ENCODE data around the gene M1AP.

Gene M1AP

DNA sequence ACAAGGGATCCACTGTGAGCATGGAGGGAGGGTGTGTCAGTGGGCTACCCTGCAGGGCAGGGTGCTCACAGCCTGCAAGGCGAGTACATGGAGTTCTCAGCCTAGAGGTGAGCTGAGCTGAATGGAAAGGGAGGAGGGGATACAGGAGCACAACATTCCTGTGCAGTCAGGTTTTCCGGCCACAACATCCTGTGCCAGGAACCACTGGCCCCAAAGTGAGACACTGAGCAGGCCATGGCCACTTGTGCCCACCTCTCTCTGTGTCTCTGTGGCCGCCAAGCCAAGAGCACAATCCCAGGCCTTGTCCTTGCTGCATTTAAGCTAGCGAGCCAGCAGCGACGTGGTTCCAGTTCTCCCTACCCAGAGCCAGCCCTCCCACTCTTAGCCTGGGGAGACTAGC lies 87.5 kb downstream of the M1AP start:
- no peak for DNase-seq

DNA sequence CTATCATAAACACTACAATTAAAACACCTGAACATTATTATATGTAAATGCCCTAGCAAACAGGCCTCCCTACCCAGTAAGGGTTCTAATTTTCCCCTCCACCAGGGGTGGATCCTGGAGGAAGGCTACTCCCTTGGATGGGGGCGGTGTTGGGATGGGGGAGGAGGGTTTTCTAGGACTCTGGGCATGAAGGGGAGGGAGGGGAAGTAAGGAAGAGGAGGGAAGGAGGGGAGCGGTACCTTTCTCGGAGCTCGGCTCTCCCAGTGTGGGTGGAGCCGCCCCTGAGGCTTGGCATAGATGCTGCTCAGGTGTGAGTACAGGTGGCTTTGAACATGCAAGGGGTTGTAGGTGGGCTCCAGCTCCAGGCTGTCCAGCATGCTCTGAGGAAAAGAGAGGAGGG lies 88.2 kb downstream of the M1AP start:
- no peak for DNase-seq

DNA sequence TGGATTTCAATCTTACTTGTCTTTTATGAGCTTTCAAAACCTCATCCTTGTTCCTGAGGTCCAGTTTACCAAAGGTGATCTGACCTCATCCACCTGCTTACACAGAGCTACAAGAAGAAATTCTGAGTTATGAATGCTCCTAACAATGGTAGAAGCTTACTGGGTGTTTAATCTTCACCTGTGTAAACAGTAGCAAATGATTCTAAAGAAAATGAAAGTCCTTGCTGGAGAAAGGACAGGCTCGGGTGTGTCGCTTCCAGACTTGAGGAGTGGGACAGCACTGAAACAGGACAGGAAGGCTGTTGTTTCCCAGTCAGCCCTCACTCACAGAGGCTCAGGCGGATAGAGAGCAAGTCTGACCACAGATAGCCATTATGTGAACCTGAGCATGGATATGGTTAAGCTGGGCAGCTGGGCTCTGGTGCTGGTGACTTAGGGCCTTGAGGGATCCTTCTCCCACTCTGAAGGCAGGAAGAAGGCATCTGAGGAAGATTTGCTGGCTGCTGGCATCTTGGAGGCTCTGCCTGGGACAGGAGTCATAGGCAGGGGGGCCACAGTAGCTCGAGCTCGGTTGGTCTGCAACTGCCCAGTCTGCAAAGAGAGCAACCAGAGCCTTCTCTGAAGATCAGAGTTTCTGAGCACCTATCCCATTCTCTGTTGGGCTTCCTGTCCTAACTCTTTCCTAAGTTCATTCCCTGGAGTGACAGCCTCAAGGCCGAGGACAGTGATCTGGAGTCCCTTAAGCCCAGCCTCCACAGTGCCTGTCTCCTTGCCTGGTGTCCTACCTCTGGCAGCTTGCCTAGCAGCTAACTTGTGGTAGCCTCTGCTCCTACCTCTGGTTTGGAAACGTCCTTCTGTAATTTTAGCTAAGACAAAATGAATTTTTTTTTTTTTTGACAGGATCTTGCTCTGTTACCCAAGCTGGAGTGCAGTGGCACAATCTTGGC lies 89.6 kb downstream of the M1AP start:
- no peak for DNase-seq

DNA sequence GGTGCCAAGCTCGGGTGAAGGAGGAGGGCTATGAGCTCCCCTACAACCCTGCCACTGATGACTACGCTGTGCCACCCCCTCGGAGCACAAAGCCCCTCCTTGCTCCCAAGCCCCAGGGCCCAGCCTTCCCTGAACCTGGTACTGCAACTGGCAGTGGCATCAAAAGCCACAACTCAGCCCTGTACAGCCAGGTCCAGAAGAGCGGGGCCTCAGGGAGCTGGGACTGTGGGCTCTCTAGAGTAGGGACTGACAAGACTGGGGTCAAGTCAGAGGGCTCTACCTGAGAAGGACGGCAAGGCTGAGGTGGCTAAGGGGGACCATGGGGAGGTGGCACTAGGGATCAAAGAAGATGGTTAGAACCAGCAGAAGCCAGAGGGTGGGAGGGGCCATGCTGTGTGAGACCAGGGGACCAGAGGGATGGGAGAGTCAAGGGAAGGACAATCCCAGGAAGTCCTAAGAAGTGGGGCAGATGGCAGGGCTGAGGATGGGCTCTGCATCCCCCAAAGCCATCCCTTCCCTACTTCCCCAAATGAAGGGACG lies 91.2 kb downstream of the M1AP start:
- DNase-seq, result no peak

DNA sequence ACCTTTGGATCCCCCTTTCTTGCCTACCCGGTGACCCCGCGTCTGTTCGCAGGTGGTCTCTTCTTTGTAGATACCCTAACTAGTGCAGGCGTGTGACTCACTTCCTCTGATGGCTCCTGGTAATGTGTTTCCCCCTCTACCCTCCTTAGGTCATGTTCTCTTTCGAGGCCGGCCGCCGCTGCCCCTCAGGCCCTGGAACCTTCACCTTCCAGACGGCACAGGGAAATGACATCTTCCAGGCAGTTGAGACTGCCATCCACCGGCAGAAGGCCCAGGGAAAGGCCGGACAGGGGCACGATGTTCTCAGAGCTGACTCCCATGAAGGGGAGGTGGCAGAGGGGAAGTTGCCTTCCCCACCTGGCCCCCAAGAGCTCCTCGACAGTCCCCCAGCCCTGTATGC lies 92.0 kb downstream of the M1AP start:
- DNase-seq, result no peak

DNA sequence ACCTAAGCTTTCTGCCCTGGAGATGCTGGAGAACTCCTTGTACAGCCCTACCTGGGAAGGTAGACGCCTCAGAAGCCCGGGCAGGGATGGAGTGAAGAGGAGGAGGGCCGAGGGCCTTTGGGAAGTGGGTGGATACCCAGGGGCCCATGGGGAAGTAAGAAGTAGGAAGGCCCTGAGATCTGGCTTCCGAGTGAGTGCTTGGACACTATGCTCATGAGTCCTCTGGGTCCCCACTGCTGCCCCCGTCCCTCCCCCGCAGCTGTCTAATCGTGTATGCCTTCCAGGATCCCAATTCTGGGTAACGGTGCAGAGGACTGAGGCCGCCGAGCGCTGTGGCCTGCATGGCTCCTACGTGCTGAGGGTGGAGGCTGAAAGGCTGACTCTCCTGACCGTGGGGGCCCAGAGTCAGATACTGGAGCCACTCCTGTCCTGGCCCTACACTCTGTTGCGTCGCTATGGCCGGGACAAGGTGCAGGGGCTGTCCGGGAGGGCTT lies 92.5 kb downstream of the M1AP start:
- DNase-seq, result no peak

DNA sequence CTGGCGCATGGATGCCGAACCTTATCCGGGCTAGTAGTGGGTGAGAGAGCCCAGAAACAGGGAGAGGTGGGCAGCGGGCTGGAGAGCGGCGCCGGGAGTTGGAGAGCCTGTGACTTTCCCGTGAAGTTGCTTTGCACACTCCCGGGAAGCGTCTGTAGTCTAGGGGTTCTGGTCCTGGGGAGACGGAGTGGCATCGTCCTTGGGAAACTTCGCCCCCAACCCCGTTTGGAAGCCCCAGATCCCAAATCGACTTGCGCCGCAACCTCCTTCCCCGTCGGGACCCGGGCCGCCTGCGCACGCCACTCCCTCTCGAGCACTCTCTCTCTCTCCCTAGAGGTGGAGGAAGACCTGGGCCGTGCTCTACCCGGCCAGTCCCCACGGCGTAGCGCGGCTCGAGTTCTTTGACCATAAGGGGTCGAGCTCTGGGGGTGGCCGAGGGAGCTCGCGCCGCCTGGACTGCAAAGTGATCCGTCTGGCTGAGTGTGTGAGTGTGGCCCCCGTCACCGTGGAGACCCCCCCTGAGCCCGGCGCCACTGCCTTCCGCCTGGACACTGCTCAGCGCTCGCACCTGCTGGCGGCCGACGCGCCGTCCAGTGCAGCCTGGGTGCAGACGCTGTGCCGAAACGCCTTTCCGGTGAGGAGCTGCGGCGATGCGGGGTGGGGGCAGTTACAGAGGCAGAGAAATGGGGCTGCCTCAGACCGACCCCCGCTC lies 93.2 kb downstream of the M1AP start:
- no peak for DNase-seq

DNA sequence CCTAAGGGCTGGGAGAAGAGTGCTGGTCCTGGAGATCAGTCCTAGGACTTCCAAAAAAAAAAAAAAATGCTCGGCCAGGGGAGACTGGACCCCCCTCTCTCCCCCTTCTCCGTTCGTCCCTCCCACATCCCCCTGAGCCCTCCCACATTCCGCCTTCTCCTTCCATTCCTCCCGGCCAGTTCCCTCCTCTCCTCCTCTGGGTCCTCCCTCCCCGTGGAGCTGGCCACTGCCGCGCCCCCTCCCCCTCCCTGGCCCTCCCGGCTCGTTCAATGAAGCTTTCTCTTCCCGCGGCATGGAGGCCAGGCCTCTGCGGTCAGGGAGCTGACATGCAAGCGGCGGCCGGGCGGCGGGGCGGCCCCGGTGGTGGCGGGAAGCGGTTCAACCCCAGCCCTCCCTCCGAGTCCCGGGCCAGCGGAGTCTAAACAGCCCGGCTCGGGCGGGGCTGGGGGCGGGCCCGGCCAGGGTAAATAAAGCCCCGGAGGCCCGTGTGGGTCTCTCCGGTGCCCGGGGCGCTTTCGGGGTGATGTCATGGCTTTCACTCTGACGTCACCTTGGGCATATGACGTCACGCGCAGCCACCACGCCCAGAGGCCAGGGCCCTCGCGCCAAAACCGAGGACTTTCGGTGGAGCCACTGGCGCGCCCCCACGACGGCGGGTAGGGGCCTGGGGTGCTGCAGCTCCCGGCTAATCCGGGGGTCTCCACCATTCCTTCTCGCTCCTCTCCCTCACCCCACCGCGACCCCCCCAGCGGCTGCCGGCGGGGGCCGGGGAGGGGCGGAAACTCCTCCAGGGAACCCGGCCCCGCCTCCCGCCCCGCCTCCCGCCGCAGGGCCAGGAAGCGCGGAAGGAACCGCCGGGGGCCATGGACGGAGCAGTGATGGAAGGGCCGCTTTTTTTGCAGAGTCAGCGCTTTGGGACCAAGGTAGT lies 94.0 kb downstream of the M1AP start, which contains the start of the genes DOK1 and LOXL3:
DOK1 (plus strand) TSS at position 829 of the 928 bp plus-strand sequence; CDS start at position 864, 35 bp downstream.
LOXL3 (minus strand) TSS at position 51 of the 928 bp plus-strand sequence. CDS start 1,308 bp downstream, outside the sequence.
- peak; percentile 18 for DNase-seq

DNA sequence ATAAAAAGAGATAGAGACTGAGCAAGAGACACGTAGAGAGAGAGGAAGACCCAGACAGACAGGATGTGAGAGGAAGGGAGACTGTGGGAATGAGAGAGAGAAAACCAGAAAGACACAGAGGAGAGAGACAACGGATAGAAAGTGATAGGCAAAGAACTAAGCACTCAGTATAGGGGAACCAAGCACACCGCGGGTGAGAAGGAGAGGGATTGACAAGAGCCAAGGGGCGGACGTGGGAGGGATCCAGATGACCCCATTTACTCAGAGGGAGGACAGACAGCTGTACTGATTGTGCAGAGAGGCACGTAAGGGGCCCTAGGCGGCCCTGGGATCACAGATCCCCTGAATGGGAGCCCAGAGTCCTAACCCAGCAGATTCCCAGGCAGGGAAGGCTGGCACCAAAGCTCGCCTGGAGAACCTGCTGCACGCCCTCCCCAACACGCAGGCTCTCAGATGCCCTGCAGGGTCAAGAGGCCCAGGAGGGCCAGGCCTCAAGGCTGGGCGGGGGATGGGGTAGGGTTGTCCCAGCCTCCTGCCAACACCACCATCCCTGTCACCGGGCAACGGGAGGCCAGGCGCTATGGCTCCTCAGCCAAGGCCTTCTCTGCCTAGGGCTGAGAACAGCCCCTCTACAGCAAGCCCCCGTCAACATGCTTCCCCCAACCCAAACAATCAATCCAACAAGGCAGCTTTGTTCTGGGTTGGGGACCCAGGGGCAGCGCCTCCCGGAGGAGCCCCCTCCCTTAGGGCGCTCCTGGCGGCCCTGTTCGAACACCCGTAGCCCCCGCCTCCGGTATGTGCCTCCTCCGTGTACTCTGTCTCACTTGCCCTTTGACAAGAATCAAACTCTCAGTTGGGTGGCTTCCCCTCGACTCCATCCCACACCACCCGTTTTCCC lies 95.0 kb downstream of the M1AP start:
- no peak for DNase-seq

DNA sequence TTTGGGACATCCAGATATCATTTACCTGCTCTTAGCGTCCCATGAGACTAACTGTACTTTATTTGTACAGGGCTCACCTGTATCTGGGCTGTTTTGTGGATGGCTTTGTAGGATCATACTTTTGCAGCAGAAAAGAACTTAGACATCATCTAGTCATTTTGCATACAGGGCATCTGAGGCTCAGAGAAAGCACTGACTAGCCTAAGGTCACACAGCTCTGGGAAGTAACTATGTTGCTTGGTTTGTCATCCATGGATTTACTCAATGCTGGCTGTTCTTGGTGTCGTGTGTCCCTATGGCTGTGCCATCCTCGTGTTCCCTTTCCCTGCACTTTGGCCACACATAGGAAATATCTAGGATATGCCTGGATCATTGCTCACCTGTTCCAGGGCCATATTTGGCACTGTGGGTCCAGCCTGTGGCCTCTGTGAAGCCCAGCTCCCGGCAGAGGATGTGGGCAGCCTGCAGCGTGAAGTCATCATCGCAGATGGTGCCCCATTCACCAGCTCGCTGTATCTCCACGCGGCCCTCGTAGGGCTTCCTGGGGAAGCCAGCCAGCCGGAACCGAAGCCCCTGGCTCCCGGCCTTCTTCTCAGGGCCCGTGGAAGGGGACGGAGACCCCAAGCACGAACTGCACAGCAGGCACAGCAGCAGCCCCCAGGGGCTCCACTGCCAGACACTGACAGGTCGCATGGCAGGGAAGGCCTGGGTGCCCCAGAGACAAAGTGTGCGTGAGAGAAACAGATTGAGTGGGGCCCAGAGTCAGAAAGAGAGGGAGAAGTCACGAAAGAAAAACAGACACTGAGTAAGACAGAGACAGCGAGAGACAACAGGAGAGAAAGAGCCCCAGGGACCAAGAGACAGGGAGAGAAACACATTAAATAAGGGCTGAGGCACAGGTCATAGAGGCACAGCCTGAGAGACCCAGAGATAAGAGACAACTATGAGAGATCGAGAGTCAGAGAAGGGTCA lies 95.9 kb downstream of the M1AP start:
- DNase-seq, result no peak

DNA sequence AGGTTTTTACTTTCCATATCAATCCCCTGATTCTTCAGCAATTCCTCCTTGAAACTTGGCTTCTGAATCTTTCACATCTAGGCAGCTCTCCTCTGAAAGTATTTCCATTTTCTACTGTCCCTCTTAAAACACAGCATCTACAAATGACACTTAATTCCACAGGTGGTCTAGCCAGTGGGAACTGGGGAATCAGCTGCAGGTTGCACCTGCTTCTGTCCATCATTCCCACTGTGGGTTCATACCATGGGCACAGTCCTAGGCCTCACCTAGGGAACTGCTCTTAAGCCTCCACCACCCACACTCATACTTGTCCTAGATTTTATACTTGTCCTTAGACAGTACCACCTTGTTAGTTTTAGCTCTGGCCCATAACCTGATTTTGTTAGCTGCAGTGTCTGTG lies 96.6 kb downstream of the M1AP start:
- DNase-seq, result no peak

DNA sequence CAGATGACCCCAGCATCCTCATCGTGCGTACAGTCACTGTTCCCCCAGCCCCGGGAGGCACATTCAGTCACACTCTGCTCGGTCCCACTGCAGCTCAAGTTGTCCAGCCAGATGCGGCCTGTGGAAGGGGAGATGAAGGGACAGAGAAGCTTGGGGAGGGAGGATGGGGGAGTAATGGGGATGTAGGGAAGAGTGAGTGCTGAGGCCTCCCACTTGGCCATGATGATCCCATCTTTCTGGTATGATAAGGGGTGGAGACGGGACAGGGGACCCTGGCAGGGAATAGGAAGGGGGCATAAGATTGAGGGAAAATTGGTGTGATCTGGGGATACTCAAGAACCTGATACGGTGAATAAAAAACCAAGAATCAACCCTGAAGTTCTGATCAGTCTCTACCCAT lies 97.9 kb downstream of the M1AP start:
- DNase-seq, result no peak

DNA sequence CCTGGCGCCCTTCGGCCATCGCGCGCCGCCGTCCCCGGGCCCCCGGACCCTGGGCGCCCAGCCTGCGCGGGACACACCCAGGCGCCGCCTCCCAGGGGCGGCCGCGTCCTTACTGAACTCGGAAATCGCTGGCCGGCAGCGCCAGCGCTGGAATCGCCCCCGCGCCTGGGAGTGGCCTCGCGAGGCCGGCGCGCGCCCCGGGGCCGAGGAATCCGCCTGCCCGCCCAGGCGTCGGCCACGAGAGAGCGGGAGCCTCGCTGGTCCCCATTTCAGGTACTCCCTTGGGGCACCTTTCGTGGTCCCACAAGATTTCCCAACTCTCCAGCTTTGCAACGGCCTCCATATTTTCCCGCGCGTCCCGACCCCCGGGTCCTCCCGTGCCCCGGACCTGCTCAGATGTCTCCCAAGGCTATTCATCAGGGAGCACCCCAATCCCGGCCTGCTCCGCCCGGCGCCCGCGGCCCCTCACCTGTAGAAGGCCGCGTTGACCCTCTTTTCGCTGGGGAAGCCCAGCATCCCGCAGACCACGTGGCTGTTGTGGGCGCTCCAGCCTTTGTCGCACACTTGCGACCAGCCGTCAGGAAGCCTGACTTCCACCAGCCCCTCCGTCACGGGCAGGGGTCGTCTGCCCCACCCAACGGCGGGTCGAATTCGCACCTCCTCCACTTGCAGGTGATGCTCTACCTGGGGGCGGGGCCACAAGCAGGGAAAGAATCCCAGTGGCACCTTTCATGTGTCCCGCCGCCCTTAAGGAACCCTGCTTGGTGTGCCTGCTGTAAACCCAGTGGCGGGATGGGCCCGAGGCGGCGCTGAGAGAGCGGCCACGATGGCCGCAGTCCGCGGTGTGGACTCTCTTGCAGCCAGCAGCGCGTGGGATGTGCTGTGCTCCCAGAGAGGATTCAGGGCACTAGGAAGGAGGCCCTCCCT lies 99.0 kb downstream of the M1AP start:
- DNase-seq, result peak; percentile 30

DNA sequence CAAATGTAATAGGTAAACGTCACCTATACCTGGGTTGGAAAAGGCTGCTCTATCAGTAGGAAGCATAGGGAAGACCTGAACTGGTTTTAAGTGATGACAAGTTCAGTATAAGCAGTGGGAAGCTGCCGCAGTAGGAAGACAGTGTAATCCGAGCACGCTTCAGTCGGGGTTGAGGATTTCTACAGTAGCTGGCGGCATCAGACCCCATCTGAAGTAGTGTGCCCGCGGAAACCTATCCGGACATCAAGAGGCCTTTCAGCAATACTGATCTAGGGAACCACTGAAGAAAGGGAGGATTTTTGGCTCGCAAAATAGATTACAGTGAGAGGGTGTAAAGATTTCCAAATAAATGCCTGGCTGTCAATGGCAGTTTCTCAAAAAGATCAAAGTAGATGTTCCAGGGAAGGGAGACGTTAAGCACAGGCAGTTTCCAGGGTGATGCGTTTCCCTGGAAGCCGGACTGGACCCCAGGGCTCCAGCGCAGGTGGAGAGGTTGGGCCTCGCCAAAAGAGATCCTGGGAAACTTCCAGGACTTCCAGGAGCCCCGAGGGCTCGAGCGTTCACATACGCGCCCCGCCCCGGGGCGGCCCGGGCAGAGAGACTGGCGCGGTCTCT lies 99.7 kb downstream of the M1AP start:
- DNase-seq, result peak; percentile 55

DNA sequence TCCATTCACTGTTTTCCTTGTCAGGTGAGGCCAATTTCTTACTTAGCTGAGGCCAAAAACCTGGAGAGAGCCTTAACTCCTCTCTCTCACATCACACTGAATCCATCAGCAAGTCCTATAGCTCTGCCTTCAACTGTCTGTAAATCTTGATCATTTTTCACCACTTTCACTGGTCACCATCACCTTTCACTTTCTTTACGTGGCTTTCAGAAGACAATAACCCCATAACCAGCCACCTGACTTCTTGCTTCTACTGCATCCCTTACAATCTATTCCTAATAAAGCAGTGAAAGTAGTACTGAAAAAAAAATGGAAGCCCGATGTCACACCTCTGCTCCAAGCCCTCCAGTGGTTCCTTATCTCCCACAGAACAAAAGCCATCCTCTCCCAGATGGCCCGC lies 102.1 kb downstream of the M1AP start:
- no peak for DNase-seq

DNA sequence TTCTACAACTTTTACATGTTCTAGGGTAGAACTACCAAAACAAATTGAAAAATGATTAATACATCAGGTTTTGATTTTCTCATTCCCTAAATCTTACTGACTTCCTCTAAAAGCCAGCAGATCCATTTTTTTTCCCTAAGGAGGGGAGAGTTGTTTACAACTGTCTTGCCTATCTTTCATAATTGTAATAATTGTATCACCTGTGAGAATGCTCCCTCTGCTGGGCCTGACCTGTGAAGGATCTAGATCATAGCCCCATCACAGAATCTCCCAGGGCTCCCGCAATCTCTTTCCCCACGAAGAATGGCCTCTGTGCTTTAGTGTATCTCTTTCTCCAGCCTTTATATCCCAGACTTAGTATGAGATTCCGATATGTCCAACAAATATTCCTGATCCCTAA lies 103.5 kb downstream of the M1AP start:
- no peak for DNase-seq

DNA sequence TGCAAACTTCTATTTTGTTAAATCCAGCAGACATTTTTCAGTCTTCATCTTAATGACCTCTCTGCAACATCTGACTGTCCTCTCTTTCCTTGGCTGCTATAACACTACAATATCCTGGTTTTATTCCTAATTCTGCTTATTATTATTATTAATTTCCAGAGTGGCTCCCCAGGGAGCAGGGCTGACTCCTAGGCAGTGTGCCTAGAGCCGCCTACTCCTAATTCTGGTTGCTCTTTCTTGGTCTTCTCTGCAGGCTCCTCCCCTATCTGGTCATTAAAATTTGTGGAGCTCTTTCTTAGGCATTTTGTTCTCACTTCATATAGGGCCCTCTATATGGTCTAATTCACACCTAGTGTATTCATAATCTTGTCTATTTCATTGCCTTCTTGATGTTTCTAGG lies 105.2 kb downstream of the M1AP start:
- DNase-seq, result no peak

DNA sequence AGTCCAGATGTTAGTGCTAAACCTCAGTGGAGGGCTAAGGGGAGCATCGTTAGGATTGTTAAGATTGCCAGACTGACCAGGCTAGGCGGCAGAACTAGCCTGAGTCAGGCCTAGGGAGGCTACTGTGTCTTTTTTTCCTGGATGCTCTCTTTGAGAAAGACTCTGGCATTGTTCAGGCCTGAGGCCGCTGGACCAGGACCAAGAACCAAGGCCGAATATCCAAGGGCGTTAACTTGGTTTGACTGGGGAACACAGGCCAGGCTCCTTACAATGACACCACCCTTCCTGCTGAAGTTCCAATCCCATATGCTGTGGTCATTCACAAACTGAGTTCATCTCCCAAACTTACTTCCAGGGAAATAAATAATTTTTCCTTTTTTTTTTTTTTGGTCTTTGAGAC lies 107.8 kb downstream of the M1AP start:
- DNase-seq, result no peak

Data from NCI-H526 treated with DMSO at 0.1 percent for 48 hours (cell line).